ENCODE measurements around the gene BTBD9.

BTBD9 gene

GRCh38 chr6:38187811-38188590 lies 451.7 kb downstream of the BTBD9 start:
- DNase-seq: peak; percentile 45

GRCh38 chr6:38187325-38187724 lies 452.4 kb downstream of the BTBD9 start:
- no peak for DNase-seq

GRCh38 chr6:38185752-38186151 lies 454.0 kb downstream of the BTBD9 start:
- no peak for DNase-seq

- DNase-seq: no peak
Observed at GRCh38 chr6:38185244-38185643, 454.5 kb downstream of the BTBD9 start.

- no peak for DNase-seq
Observed at GRCh38 chr6:38184585-38185080, 455.1 kb downstream of the BTBD9 start.

- DNase-seq: no peak
Observed at GRCh38 chr6:38183856-38184584, 455.7 kb downstream of the BTBD9 start.

GRCh38 chr6:38182426-38182825 lies 457.3 kb downstream of the BTBD9 start:
- DNase-seq: no peak

GRCh38 chr6:38180586-38180985 lies 459.1 kb downstream of the BTBD9 start:
- peak; percentile 21 for DNase-seq

GRCh38 chr6:38179794-38180430 lies 459.8 kb downstream of the BTBD9 start:
- DNase-seq: no peak

GRCh38 chr6:38179300-38179699 lies 460.4 kb downstream of the BTBD9 start:
- DNase-seq: no peak

- no peak for DNase-seq
Observed at GRCh38 chr6:38178584-38178886, 461.2 kb downstream of the BTBD9 start.

- DNase-seq: no peak
Observed at GRCh38 chr6:38177882-38178583, 461.7 kb downstream of the BTBD9 start.

- DNase-seq: peak; percentile 50
Observed at GRCh38 chr6:38176797-38177751, 462.7 kb downstream of the BTBD9 start.

- DNase-seq: no peak
Observed at GRCh38 chr6:38175786-38176185, 463.9 kb downstream of the BTBD9 start.

- no peak for DNase-seq
Observed at GRCh38 chr6:38174806-38175495, 464.8 kb downstream of the BTBD9 start.

- no peak for DNase-seq
Observed at GRCh38 chr6:38174315-38174714, 465.4 kb downstream of the BTBD9 start.

GRCh38 chr6:38173909-38174308 lies 465.8 kb downstream of the BTBD9 start:
- DNase-seq: no peak

- no peak for DNase-seq
Observed at GRCh38 chr6:38172739-38173410, 466.9 kb downstream of the BTBD9 start.

GRCh38 chr6:38171997-38172738 lies 467.6 kb downstream of the BTBD9 start:
- DNase-seq: no peak

All from NCI-H2227 treated with DMSO at 0.1 percent for 48 hours (cell line).